ENCODE measurements around the gene RNASE12.
"Not testable (repeated sequence)": the region's sequence is repeated elsewhere in the genome, so short reads cannot be mapped to it uniquely, and the experiment has no call there.

The RNASE12 gene

DNA sequence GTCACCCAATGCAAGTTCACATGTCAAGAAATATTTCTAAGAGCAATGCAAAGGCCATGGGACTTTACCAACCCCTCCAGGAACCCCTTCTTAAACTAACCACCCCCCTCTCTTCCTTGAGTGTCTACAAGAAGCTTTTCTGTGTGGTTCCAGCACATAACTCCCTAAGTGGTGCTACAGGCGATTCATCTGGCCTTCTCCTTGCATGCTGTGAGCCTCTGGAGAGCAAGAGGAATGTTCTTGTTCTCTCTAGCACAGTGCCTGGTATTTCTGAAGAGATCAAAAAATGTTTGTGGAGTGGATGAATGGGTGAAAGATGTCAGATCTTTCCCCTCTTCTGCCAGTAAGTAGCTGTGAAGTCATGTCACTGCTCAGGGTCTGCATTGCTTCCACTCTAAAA, 5.9 kb upstream of the RNASE12 start:
- Histone ChIP-seq H3K27ac (ENCODE audit: low read length) (no peak overlapping the region), H3K4me3 (ENCODE audit: low read length) (no peak overlapping the region), H3K9ac (ENCODE audit: low read length) (no peak overlapping the region), H2AFZ (ENCODE audit: low read length) (no peak overlapping the region), H3K9me3 (replicated peaks; ENCODE audit: insufficient read depth, low read length) (no peaks in the 10 kb centered on the region), H3K4me1 (ENCODE audit: low read length) (no peaks in the 10 kb centered on the region), H3F3A (ENCODE audit: insufficient read depth, low read length) (no peaks in the 10 kb centered on the region), H4K20me1 (ENCODE audit: insufficient read depth, low read length) (no peaks in the 10 kb centered on the region), H3K4me2 (ENCODE audit: low read depth, low read length) (no peak overlapping the region), H3K36me3 (replicated peaks; ENCODE audit: insufficient read depth, low read length) (no peaks in the 10 kb centered on the region), H3K9me2 (replicated peaks; ENCODE audit: insufficient read depth, low read length) (no peaks in the 10 kb centered on the region), H3K79me2 (ENCODE audit: low read length) (no peaks in the 10 kb centered on the region), H3K27me3 (replicated peaks; ENCODE audit: insufficient read depth, low read length) (no peaks in the 10 kb centered on the region)
- DNase-seq, result no peak
- TF ChIP-seq EZH2 (optimal IDR thresholded peaks at IDR 0.05; ENCODE audit: low read depth, low read length), result no peak
- TF ChIP-seq, protein P1, sequence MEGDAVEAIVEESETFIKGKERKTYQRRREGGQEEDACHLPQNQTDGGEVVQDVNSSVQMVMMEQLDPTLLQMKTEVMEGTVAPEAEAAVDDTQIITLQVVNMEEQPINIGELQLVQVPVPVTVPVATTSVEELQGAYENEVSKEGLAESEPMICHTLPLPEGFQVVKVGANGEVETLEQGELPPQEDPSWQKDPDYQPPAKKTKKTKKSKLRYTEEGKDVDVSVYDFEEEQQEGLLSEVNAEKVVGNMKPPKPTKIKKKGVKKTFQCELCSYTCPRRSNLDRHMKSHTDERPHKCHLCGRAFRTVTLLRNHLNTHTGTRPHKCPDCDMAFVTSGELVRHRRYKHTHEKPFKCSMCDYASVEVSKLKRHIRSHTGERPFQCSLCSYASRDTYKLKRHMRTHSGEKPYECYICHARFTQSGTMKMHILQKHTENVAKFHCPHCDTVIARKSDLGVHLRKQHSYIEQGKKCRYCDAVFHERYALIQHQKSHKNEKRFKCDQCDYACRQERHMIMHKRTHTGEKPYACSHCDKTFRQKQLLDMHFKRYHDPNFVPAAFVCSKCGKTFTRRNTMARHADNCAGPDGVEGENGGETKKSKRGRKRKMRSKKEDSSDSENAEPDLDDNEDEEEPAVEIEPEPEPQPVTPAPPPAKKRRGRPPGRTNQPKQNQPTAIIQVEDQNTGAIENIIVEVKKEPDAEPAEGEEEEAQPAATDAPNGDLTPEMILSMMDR (IDR thresholded peaks at IDR 0.05; ENCODE audit: low read length), result no peak
- TF ChIP-seq EZH2phosphoT487 (IDR thresholded peaks at IDR 0.05; ENCODE audit: low read length), result no peak

DNA sequence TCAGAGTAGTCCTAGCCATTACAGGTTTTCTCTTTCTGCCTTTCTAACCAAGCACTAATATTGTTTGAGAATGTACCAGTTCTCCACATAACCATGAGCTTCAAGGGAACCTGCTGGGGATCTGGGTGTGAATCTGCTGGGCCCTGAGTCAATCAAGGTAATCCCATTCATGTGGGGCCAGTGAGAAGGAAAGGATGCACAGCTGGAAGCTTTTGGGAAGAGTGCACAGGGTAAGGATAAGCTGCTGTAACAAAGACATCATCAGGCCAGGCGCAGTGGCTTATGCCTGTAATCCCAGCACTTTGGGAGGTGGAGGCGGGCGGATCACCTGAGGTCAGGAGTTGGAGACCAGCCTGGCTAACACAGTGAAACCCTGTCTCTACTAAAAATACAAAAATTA, 4.5 kb upstream of the RNASE12 start:
- not testable (repeated sequence) for H3K4me1 ChIP-seq (ENCODE audit: low read length); H3K4me3 ChIP-seq (ENCODE audit: low read length); H3K36me3 ChIP-seq (replicated peaks; ENCODE audit: insufficient read depth, low read length); H3K9me3 ChIP-seq (replicated peaks; ENCODE audit: insufficient read depth, low read length); H3K4me2 ChIP-seq (ENCODE audit: low read depth, low read length); H3K9me2 ChIP-seq (replicated peaks; ENCODE audit: insufficient read depth, low read length); H3K79me2 ChIP-seq (ENCODE audit: low read length); DNase-seq; H3K27ac ChIP-seq (ENCODE audit: low read length); H3F3A ChIP-seq (ENCODE audit: insufficient read depth, low read length); H2AFZ ChIP-seq (ENCODE audit: low read length); H3K27me3 ChIP-seq (replicated peaks; ENCODE audit: insufficient read depth, low read length); H3K9ac ChIP-seq (ENCODE audit: low read length); H4K20me1 ChIP-seq (ENCODE audit: insufficient read depth, low read length)

DNA sequence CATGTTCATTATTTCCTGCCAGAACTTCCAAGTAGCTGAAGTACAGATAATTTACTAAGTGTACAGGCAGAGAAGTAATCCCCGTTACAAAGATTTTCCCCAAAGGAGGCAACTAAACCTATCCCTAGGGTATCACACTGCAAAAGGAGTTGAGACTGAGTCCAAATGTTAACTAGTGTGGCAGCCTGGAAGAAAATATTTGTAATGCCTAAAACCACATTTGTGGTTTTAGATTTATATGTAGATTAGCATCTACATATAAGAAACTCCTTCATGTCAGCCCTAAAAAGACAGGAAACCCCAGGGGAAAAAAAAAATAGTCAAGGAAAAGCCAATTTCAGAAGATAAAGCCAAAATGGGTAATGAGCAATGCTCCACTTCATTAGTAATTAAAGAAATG, 1.4 kb upstream of the RNASE12 start:
- Histone ChIP-seq H3K4me3 (ENCODE audit: low read length) (peak overlapping the region; percentile 59), H3K4me1 (ENCODE audit: low read length) (no peaks in the 10 kb centered on the region), H3K27me3 (replicated peaks; ENCODE audit: insufficient read depth, low read length) (no peaks in the 10 kb centered on the region), H4K20me1 (ENCODE audit: insufficient read depth, low read length) (no peaks in the 10 kb centered on the region), H3K4me2 (ENCODE audit: low read depth, low read length) (peak overlapping the region; percentile 69), H3K27ac (ENCODE audit: low read length) (no peak overlapping the region), H3K9me3 (replicated peaks; ENCODE audit: insufficient read depth, low read length) (no peaks in the 10 kb centered on the region), H2AFZ (ENCODE audit: low read length) (peak overlapping the region; percentile 72; the same call in 1 of the 2 replicates), H3K9ac (ENCODE audit: low read length) (peak overlapping the region; percentile 42; the same call in 1 of the 2 replicates), H3K9me2 (replicated peaks; ENCODE audit: insufficient read depth, low read length) (no peaks in the 10 kb centered on the region), H3F3A (ENCODE audit: insufficient read depth, low read length) (no peaks in the 10 kb centered on the region), H3K36me3 (replicated peaks; ENCODE audit: insufficient read depth, low read length) (no peaks in the 10 kb centered on the region), H3K79me2 (ENCODE audit: low read length) (no peaks in the 10 kb centered on the region)
- TF ChIP-seq EZH2 (optimal IDR thresholded peaks at IDR 0.05; ENCODE audit: low read depth, low read length) (no peak), EZH2phosphoT487 (IDR thresholded peaks at IDR 0.05; ENCODE audit: low read length) (no peak)
- TF ChIP-seq, protein P1 (IDR thresholded peaks at IDR 0.05; ENCODE audit: low read length), result no peak
- DNase-seq, result no peak

DNA sequence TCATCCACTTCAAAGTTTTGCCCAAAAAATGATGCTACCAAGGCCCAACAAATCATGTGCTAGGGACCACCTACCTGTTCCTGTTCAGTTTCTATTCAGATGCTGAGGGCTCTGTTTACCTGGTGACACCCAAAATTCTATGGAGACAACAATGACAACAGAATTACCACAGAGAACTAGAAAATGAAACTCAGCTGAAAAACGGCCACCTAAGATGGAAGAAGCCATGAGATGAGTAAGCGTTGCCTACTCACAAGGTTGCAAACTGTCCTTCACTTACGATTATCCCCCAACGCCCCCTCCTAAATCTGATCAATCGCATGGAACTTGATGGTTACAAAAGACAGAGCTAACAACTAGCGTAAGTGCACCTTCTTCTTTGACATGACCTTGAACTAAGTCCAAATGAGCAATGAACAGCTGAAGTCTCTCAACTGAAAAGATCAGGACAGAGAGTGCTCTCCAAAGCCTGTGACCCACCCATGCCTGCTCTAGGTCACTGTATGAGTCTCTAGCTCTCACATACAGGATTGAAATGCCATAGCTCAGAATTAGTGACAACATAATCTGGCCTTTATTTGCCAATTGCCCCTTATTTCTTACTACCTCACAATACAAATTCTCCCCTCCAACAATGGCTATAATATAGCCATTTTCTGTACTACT, 3.6 kb downstream of the RNASE12 start, which contains the start of gene RNASE11:
Gene RNASE11 (minus strand): TSS at position 513 of the 666 bp plus-strand sequence.
- TF ChIP-seq, protein P1 (IDR thresholded peaks at IDR 0.05; ENCODE audit: low read length), result no peak
- TF ChIP-seq EZH2phosphoT487 (IDR thresholded peaks at IDR 0.05; ENCODE audit: low read length) (no peak), EZH2 (optimal IDR thresholded peaks at IDR 0.05; ENCODE audit: low read depth, low read length) (no peak)
- Histone ChIP-seq H3K79me2 (ENCODE audit: low read length) (no peaks in the 10 kb centered on the region), H3K4me1 (ENCODE audit: low read length) (no peaks in the 10 kb centered on the region), H3K27ac (ENCODE audit: low read length) (no peak within 1 kb of the TSS), H3F3A (ENCODE audit: insufficient read depth, low read length) (no peaks in the 10 kb centered on the region), H3K9ac (ENCODE audit: low read length) (no peak within 1 kb of the TSS), H3K36me3 (replicated peaks; ENCODE audit: insufficient read depth, low read length) (no peaks in the 10 kb centered on the region), H4K20me1 (ENCODE audit: insufficient read depth, low read length) (no peaks in the 10 kb centered on the region), H2AFZ (ENCODE audit: low read length) (no peak within 1 kb of the TSS), H3K9me2 (replicated peaks; ENCODE audit: insufficient read depth, low read length) (no peaks in the 10 kb centered on the region), H3K27me3 (replicated peaks; ENCODE audit: insufficient read depth, low read length) (no peaks in the 10 kb centered on the region), H3K9me3 (replicated peaks; ENCODE audit: insufficient read depth, low read length) (no peaks in the 10 kb centered on the region), H3K4me3 (ENCODE audit: low read length) (no peak within 1 kb of the TSS), H3K4me2 (ENCODE audit: low read depth, low read length) (no peak within 1 kb of the TSS)
- DNase-seq, result no peak
